ENCODE results near the gene SBK1. TPM values are rescaled to one million over a fixed set of nuclear protein-coding genes. Genes with fewer than 3 reads are reported as not detected.

Gene SBK1
- total RNA-seq, 1 donor from 2014 or later = 10.5 TPM

- TF ChIP-seq CTCF (IDR thresholded peaks at IDR 0.05; ENCODE audit: insufficient read depth, low read length, poor library complexity, severe bottlenecking) = no peak
Observed at GRCh38 chr16:28318042-28318744, 25.9 kb downstream of the SBK1 start.

GRCh38 chr16:28319476-28320022 is 27.2 kb downstream of the SBK1 start:
- Histone ChIP-seq H3K36me3 (ENCODE audit: control insufficient read depth, insufficient read depth, low read length) (no peaks in the 10 kb centered on the region), H3K4me3 (ENCODE audit: low read depth, low read length) (no peak overlapping the region), H3K27me3 (ENCODE audit: control insufficient read depth, insufficient read depth, low read length) (peaks cover 2% of the 10 kb centered on the region)
- no peak for DNase-seq (ENCODE audit: low read depth)
- TF ChIP-seq CTCF (IDR thresholded peaks at IDR 0.05; ENCODE audit: insufficient read depth, low read length, poor library complexity, severe bottlenecking) = no peak

More at GRCh38 chr16:28318042-28318744, 25.9 kb downstream of the SBK1 start:
- DNase-seq (ENCODE audit: low read depth) = no peak
- Histone ChIP-seq H3K4me3 (ENCODE audit: low read depth, low read length) (no peak overlapping the region), H3K27me3 (ENCODE audit: control insufficient read depth, insufficient read depth, low read length) (peaks cover 2% of the 10 kb centered on the region), H3K36me3 (ENCODE audit: control insufficient read depth, insufficient read depth, low read length) (no peaks in the 10 kb centered on the region)

GRCh38 chr16:28320023-28320561 is 27.8 kb downstream of the SBK1 start:
- no peak for DNase-seq (ENCODE audit: low read depth)
- H3K4me3 ChIP-seq (ENCODE audit: low read depth, low read length) = no peak overlapping the region
- H3K36me3 ChIP-seq (ENCODE audit: control insufficient read depth, insufficient read depth, low read length) = no peaks in the 10 kb centered on the region
- no peak for TF ChIP-seq CTCF (IDR thresholded peaks at IDR 0.05; ENCODE audit: insufficient read depth, low read length, poor library complexity, severe bottlenecking)
- H3K27me3 ChIP-seq (ENCODE audit: control insufficient read depth, insufficient read depth, low read length) = no peaks in the 10 kb centered on the region

- H3K27me3 ChIP-seq (ENCODE audit: control insufficient read depth, insufficient read depth, low read length) = no peaks in the 10 kb centered on the region
- no peak for TF ChIP-seq CTCF (IDR thresholded peaks at IDR 0.05; ENCODE audit: insufficient read depth, low read length, poor library complexity, severe bottlenecking)
- no peak for DNase-seq (ENCODE audit: low read depth)
- H3K4me3 ChIP-seq (ENCODE audit: low read depth, low read length) = no peak overlapping the region
- no peaks in the 10 kb centered on the region for H3K36me3 ChIP-seq (ENCODE audit: control insufficient read depth, insufficient read depth, low read length)
Observed at GRCh38 chr16:28320741-28321140, 28.4 kb downstream of the SBK1 start.

GRCh38 chr16:28321700-28322411 is 29.5 kb downstream of the SBK1 start:
- DNase-seq (ENCODE audit: low read depth) = no peak
- H3K36me3 ChIP-seq (ENCODE audit: control insufficient read depth, insufficient read depth, low read length) = no peaks in the 10 kb centered on the region
- peak; percentile 84 for TF ChIP-seq CTCF (IDR thresholded peaks at IDR 0.05; ENCODE audit: insufficient read depth, low read length, poor library complexity, severe bottlenecking)
- no peak overlapping the region for H3K4me3 ChIP-seq (ENCODE audit: low read depth, low read length)
- H3K27me3 ChIP-seq (ENCODE audit: control insufficient read depth, insufficient read depth, low read length) = no peaks in the 10 kb centered on the region

All from kidney epithelial cell (primary cell).